ENCODE results near the gene CHRM4. TPM values are rescaled to one million over a fixed set of nuclear protein-coding genes. Genes with fewer than 3 reads are reported as not detected.

Gene CHRM4
- total RNA-seq, 3 donors from 2014 or later (not counting 1 experiment from before 2014, with no cell fraction given), result 2.2 to 6.5 (median 3.7) TPM

DNA sequence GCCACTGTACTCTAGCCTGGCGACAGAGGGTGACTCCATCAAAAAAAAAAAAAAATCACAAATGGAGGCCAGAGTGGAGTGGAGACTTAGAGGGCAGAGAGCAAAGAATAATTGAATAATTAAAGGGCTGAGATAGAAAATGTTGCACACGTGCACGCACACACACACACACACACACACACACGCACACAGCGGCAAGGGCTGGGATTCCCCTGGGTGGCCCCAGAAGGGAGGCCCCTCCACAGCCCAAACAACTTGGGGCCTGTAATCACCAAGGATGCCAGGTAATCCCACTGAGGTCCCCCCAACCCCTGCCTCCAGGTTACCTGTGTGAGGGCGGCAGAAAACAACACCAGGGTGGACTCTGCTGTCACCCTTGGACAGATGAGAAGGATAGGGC, 56.3 kb downstream of the CHRM4 start:
- Mint-ChIP-seq H3K9me3 (no peaks in the 10 kb centered on the region), H3K36me3 (no peaks in the 10 kb centered on the region), H3K27ac (no peak overlapping the region), H3K27me3 (ENCODE audit: low read depth in 2 of 2) (peaks cover 33 to 47% of the 10 kb centered on the region in 2 donors), H3K4me1 (peaks cover 21 to 22% of the 10 kb centered on the region in 2 donors), H3K4me3 (no peak overlapping the region)
- no peaks in the 10 kb centered on the region for H3K36me3 ChIP-seq (ENCODE audit: control insufficient read depth, insufficient read depth, low read length)
- H3K9me3 ChIP-seq (ENCODE audit: control insufficient read depth, insufficient read depth, low read length), result no peaks in the 10 kb centered on the region
- no peak overlapping the region for H3K27ac ChIP-seq (ENCODE audit: low read length)
- ATAC-seq (no peak), DNase-seq (peak in 1 of 2 donors; percentile 42)
- 84% methylated on average over 6 of the region's 6 CpGs for WGBS (ENCODE audit: insufficient coverage)
- TF ChIP-seq, protein P1, sequence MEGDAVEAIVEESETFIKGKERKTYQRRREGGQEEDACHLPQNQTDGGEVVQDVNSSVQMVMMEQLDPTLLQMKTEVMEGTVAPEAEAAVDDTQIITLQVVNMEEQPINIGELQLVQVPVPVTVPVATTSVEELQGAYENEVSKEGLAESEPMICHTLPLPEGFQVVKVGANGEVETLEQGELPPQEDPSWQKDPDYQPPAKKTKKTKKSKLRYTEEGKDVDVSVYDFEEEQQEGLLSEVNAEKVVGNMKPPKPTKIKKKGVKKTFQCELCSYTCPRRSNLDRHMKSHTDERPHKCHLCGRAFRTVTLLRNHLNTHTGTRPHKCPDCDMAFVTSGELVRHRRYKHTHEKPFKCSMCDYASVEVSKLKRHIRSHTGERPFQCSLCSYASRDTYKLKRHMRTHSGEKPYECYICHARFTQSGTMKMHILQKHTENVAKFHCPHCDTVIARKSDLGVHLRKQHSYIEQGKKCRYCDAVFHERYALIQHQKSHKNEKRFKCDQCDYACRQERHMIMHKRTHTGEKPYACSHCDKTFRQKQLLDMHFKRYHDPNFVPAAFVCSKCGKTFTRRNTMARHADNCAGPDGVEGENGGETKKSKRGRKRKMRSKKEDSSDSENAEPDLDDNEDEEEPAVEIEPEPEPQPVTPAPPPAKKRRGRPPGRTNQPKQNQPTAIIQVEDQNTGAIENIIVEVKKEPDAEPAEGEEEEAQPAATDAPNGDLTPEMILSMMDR (IDR thresholded peaks at IDR 0.05), result no peak
- H3K4me3 ChIP-seq (ENCODE audit: low read length), result no peak overlapping the region
- H3K4me1 ChIP-seq (ENCODE audit: control insufficient read depth, insufficient read depth, low read length), result peaks cover 59% of the 10 kb centered on the region
- intact Hi-C loops (cut with micrococcal nuclease), result no loop called here
- H3K27me3 ChIP-seq (ENCODE audit: control insufficient read depth, insufficient read depth, low read length), result peaks cover 20% of the 10 kb centered on the region

DNA sequence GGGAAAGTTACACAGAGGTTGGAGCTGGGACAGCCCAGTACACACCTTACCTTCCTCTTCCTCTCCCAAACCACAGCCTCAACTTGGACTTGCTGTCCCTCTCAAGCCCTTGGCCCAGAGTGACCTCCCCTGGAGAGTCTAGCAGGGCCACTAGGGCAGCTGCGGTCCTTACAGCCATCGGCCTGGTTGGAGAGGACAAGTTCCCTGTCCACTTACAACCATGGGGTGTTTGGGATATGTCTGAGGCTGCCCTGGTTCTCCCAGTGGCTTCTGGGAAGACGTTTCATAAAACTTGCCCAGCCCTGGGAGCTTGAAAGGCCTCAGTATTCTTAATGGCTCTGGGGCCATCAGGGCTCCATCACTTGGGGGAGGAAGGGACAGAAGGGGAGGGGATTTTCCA, 57.4 kb downstream of the CHRM4 start:
- Histone ChIP-seq H3K4me3 (ENCODE audit: low read length) (no peak overlapping the region), H3K36me3 (ENCODE audit: control insufficient read depth, insufficient read depth, low read length) (no peaks in the 10 kb centered on the region), H3K9me3 (ENCODE audit: control insufficient read depth, insufficient read depth, low read length) (no peaks in the 10 kb centered on the region), H3K27ac (ENCODE audit: low read length) (no peak overlapping the region), H3K27me3 (ENCODE audit: control insufficient read depth, insufficient read depth, low read length) (peaks cover 23% of the 10 kb centered on the region), H3K4me1 (ENCODE audit: control insufficient read depth, insufficient read depth, low read length) (peaks cover 58% of the 10 kb centered on the region)
- intact Hi-C loops (cut with micrococcal nuclease), result no loop called here
- H3K27ac Mint-ChIP-seq, result no peak overlapping the region
- H3K4me3 Mint-ChIP-seq, result no peak overlapping the region
- DNase-seq (no peak), ATAC-seq (no peak)
- peaks cover 44 to 48% of the 10 kb centered on the region in 2 donors for H3K27me3 Mint-ChIP-seq (ENCODE audit: low read depth in 2 of 2)
- H3K9me3 Mint-ChIP-seq, result no peaks in the 10 kb centered on the region
- H3K4me1 Mint-ChIP-seq, result peaks cover 23 to 24% of the 10 kb centered on the region in 2 donors
- H3K36me3 Mint-ChIP-seq, result no peaks in the 10 kb centered on the region
- TF ChIP-seq, protein P1 (IDR thresholded peaks at IDR 0.05), result no peak
- WGBS (ENCODE audit: insufficient coverage), result 100% methylated on average over 3 of the region's 3 CpGs

Other genes with a start within 250 kb of the CHRM4 start
- not detected for gene CREB3L1, start 114.1 kb downstream of the CHRM4 start, total RNA-seq
- gene DGKZ, start 44.3 kb downstream of the CHRM4 start, total RNA-seq, result 100 to 1,000 TPM; 307 to 377 (median 350) TPM
- 10 to 100 TPM in 1 of 3 donors, 1 to 10 TPM in 2; 4.5 to 10.6 (median 6.3) TPM for gene MDK, start 10.1 kb downstream of the CHRM4 start, total RNA-seq
- 10 to 100 TPM; 41.3 to 52.7 (median 46.2) TPM for gene AMBRA1, start 202.2 kb upstream of the CHRM4 start, total RNA-seq
- gene HARBI1, start 225.5 kb upstream of the CHRM4 start, total RNA-seq, result 10 to 100 TPM in 2 of 3 donors, 1 to 10 TPM in 1; 9.9 to 16.8 (median 12.7) TPM
- 100 to 1,000 TPM; 125 to 137 (median 132) TPM for gene ATG13, start 225.8 kb upstream of the CHRM4 start, total RNA-seq